AG04450 (cell line): ENCODE measurements around the gene TLE4. TPM values are rescaled to one million over a fixed set of nuclear protein-coding genes. Genes with fewer than 3 reads are reported as not detected.

Experiments
- CTCF ChIA-PET: fragments of 300-600, 350-600 bp; formaldehyde crosslinking; extraction: SDS; loops from one replicate; lab custom pipeline; 2022; ENCODE audit warnings: antibody characterized with exemption, inconsistent platforms; lab: Charles Lee
- POLR2A ChIA-PET: fragments of 350-600 bp; formaldehyde crosslinking; extraction: SDS; loops from one replicate; lab custom pipeline; 2021; ENCODE audit warnings: antibody characterized with exemption, inconsistent platforms; lab: Yijun Ruan, JAX
- DNase-seq: peaks from one replicate; pipeline ENCODE4 v3.0.0-alpha.2; 2011; ENCODE audit warnings: low read depth, low spot score
- H3K27ac ChIP-seq: one replicate; pipeline ENCODE4 v1.5.1; 2012; ENCODE audit warnings: low read depth, low read length, control low read depth
- H3K27me3 ChIP-seq: one replicate; pipeline ENCODE4 v1.6.0; 2012; ENCODE audit warnings: low read length; ENCODE audit not compliant: control insufficient read depth, insufficient read depth
- H3K4me3 ChIP-seq: 2 replicates; pipeline ENCODE4 v1.5.1; 2011; ENCODE audit warnings: mild to moderate bottlenecking, low read depth, low read length, control low read depth
- H3K9me3 ChIP-seq: 2 replicates; pipeline ENCODE4 v1.5.1; 2012; ENCODE audit warnings: low read length; ENCODE audit not compliant: control insufficient read depth, insufficient read depth
- polyA plus RNA-seq: library from polyadenylated mRNA; depleted of rRNA; stranded (reverse); fragments of >200 nt; gene quantifications from 2 replicates; pipeline ENCODE4 v1.2.3, GENCODE V29; 2011
- TF ChIP-seq, protein P1 (sequence below): IDR thresholded peaks from 2 replicates; pipeline ENCODE4 v1.5.1; 2011; ENCODE audit warnings: low read depth, low read length, control low read depth, inconsistent platforms

Gene TLE4
- polyA plus RNA-seq, 1 experiment = 53.4 TPM

DNA sequence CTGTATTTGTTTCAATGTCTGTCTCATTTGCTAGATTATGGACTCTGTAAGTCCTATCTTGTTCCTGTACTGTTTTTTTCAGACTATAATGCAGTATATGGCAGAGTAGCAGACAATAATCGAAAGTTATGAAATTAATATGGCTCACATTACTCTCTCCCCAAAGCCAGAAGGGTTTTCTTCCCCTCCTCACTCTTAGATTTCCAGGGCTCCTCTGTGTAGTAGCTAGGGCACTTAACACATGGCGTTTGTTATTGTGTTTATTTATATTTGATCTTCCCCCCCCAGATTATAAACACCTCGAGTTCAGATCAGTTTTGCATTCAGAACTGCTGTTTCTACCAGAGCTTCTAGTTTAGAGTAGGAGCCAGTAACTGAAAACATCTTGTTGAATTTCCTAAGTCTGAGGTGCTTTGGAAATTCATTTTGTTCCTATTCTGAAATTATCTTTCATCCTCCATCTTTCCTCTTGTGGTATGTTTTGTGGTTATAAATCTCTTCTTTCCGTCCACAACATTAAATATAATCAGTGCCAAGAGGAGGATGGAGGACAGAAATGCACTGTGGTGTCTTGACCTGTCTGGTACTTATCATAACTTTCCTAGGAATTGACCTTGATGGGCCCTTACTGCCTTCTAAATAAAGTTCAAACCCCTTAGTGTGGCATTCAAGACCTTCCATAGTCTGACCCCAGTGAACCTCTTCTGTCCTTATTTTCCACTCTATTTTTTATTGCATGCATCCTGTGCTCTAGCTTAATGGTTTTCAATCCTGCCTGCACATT lies 27.0 kb downstream of the TLE4 start:
- Histone ChIP-seq H3K4me3 (no peak overlapping the region), H3K9me3 (no peaks in the 10 kb centered on the region), H3K27ac (no peak overlapping the region), H3K27me3 (no peaks in the 10 kb centered on the region)
- POLR2A ChIA-PET = no interaction called here
- TF ChIP-seq, protein P1, sequence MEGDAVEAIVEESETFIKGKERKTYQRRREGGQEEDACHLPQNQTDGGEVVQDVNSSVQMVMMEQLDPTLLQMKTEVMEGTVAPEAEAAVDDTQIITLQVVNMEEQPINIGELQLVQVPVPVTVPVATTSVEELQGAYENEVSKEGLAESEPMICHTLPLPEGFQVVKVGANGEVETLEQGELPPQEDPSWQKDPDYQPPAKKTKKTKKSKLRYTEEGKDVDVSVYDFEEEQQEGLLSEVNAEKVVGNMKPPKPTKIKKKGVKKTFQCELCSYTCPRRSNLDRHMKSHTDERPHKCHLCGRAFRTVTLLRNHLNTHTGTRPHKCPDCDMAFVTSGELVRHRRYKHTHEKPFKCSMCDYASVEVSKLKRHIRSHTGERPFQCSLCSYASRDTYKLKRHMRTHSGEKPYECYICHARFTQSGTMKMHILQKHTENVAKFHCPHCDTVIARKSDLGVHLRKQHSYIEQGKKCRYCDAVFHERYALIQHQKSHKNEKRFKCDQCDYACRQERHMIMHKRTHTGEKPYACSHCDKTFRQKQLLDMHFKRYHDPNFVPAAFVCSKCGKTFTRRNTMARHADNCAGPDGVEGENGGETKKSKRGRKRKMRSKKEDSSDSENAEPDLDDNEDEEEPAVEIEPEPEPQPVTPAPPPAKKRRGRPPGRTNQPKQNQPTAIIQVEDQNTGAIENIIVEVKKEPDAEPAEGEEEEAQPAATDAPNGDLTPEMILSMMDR = no peak
- CTCF ChIA-PET = interaction anchor here (0.6 kb wide), 1 partner anchor 190 kb away, joined by 3 read pairs; no protein-coding TSS in a partner anchor
- DNase-seq = no peak

DNA sequence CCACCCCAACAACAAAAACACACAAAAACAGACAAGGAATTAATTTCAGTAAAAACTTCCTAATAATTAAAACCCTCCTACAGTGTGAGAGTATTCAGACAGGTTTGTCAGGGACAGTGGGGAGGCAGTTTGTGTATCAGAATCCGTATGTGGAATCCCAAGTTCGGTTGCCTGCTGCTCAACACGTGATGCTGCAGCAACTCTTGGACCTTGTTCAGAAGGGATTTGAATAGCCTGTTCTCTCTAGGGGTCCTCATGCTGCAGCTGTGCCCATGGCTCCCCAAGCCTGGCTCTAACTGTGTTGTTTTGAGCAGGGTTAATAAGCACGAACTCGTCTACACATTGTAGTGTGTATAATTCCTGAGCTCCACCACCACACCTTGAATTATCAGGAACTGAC lies 28.7 kb downstream of the TLE4 start:
- no peak for DNase-seq
- ChIA-PET CTCF (no interaction called here), POLR2A (no interaction called here)
- H3K9me3 ChIP-seq = no peaks in the 10 kb centered on the region
- H3K4me3 ChIP-seq = no peak overlapping the region
- H3K27ac ChIP-seq = no peak overlapping the region
- H3K27me3 ChIP-seq = no peaks in the 10 kb centered on the region
- TF ChIP-seq, protein P1 = no peak

GRCh38 chr9:79603222-79603920 lies 31.6 kb downstream of the TLE4 start:
- TF ChIP-seq, protein P1 = peak; percentile 13; the same call in 1 of the 2 replicates
- Histone ChIP-seq H3K27ac (no peak overlapping the region), H3K9me3 (no peaks in the 10 kb centered on the region), H3K27me3 (no peaks in the 10 kb centered on the region), H3K4me3 (no peak overlapping the region)
- DNase-seq = no peak
- CTCF ChIA-PET = no interaction called here
- POLR2A ChIA-PET = no interaction called here

GRCh38 chr9:79604149-79604548 lies 32.4 kb downstream of the TLE4 start:
- no peak for DNase-seq
- POLR2A ChIA-PET = no interaction called here

More at GRCh38 chr9:79604149-79604548, 32.4 kb downstream of the TLE4 start:
- Histone ChIP-seq H3K9me3 (no peaks in the 10 kb centered on the region), H3K27me3 (no peaks in the 10 kb centered on the region), H3K4me3 (no peak overlapping the region), H3K27ac (no peak overlapping the region)
- TF ChIP-seq, protein P1 = no peak
- CTCF ChIA-PET = no interaction called here
